Choroid plexus epithelial cell (primary cell): Measurements from ENCODE around the gene SH2D6.
"Not testable (repeated sequence)": the region's sequence is repeated elsewhere in the genome, so short reads cannot be mapped to it uniquely, and the experiment has no call there.

Experiments
- DNase-seq: peaks from one replicate; pipeline ENCODE4 v3.0.0-alpha.2; 2010; ENCODE audit warnings: low read depth
- H3K4me3 ChIP-seq: 2 replicates; pipeline ENCODE4 v1.5.1; 2011; ENCODE audit warnings: low read depth, mild to moderate bottlenecking, control low read depth, low read length, moderate library complexity
- CTCF ChIP-seq: conservative IDR thresholded peaks from 2 replicates; pipeline ENCODE4 v1.5.1; 2011; ENCODE audit warnings: low read depth, mild to moderate bottlenecking, control low read depth, inconsistent platforms, low read length, moderate library complexity

SH2D6 gene

GRCh38 chr2:85436836-85437487 is 18.4 kb downstream of the SH2D6 start:
- no peak overlapping the region for H3K4me3 ChIP-seq
- peak; percentile 22 for DNase-seq
- TF ChIP-seq CTCF: no peak

- DNase-seq: peak; percentile 87
- TF ChIP-seq CTCF: no peak
- peak overlapping the region; percentile 44 for H3K4me3 ChIP-seq
These were observed 19.1 kb downstream of the SH2D6 start for GRCh38 chr2:85437488-85438200.

GRCh38 chr2:85438201-85439024 is 19.9 kb downstream of the SH2D6 start:
- no peak for DNase-seq
- H3K4me3 ChIP-seq: peak overlapping the region; percentile 44
- no peak for TF ChIP-seq CTCF

- H3K4me3 ChIP-seq: no peak overlapping the region
- no peak for TF ChIP-seq CTCF
- DNase-seq: no peak
These were observed 20.5 kb downstream of the SH2D6 start for GRCh38 chr2:85439025-85439472.

GRCh38 chr2:85439569-85439968 is 21.1 kb downstream of the SH2D6 start:
- not testable (repeated sequence) for H3K4me3 ChIP-seq, DNase-seq

- H3K4me3 ChIP-seq: no peak overlapping the region
- DNase-seq: no peak
- no peak for TF ChIP-seq CTCF
These were observed 21.5 kb downstream of the SH2D6 start for GRCh38 chr2:85439986-85440385.

GRCh38 chr2:85440729-85441128 is 22.2 kb downstream of the SH2D6 start:
- TF ChIP-seq CTCF: no peak
- H3K4me3 ChIP-seq: no peak overlapping the region
- no peak for DNase-seq
